Measurements from ENCODE around the gene ENPP3. TPM values are rescaled to one million over a fixed set of nuclear protein-coding genes. Genes with fewer than 3 reads are reported as not detected.

The ENPP3 gene
- total and polyA plus RNA-seq, 2 experiments from 2014 or later: not detected

DNA sequence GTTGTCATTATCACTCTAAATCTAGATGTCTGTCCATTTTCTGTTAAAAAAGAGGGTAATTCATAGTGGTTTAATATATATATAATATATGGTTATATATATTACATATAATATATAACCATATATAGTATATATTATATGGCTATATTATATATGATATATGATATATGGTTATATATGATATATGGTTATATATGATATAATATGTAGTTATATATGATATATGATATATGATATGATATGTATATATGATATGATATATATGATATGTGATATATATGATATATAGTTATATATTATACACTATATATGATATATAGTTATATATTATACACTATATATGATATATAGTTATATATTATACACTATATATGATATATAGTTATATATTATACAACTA is 55.5 kb downstream of the ENPP3 start:
- Mint-ChIP-seq H3K27me3 (ENCODE audit: insufficient read depth, low read depth, poor library complexity) (no peaks in the 10 kb centered on the region), H3K27ac (no peak overlapping the region), H3K4me3 (no peak overlapping the region), H3K4me1 (peaks cover 21% of the 10 kb centered on the region), H3K36me3 (ENCODE audit: low read depth) (no peaks in the 10 kb centered on the region), H3K9me3 (no peaks in the 10 kb centered on the region)
- Histone ChIP-seq H3K36me3 (ENCODE audit: insufficient read depth) (no peaks in the 10 kb centered on the region), H3K79me2 (replicated peaks; ENCODE audit: insufficient read depth) (no peaks in the 10 kb centered on the region), H3K27me3 (ENCODE audit: insufficient read depth) (no peaks in the 10 kb centered on the region), H3K9me2 (ENCODE audit: insufficient read depth) (no peaks in the 10 kb centered on the region), H3F3A (replicated peaks; ENCODE audit: low read depth) (no peaks in the 10 kb centered on the region; the same call in 1 of the 2 replicates), H3K4me2 (no peak overlapping the region), H4K20me1 (replicated peaks; ENCODE audit: insufficient read depth) (no peaks in the 10 kb centered on the region), H3K4me1 (ENCODE audit: insufficient read depth) (peaks cover 32% of the 10 kb centered on the region), H2AFZ (no peak overlapping the region), H3K4me3 (no peak overlapping the region), H3K27ac (ENCODE audit: low read depth) (no peak overlapping the region)
- DNase-seq (ENCODE audit: low spot score) (no peak), ATAC-seq (no peak)
- TF ChIP-seq POLR2AphosphoS5 (IDR thresholded peaks at IDR 0.05; ENCODE audit: low read depth): no peak
- no peak for TF ChIP-seq EZH2phosphoT487 (IDR thresholded peaks at IDR 0.05; ENCODE audit: unreplicated experiment)
- TF ChIP-seq, protein P1, sequence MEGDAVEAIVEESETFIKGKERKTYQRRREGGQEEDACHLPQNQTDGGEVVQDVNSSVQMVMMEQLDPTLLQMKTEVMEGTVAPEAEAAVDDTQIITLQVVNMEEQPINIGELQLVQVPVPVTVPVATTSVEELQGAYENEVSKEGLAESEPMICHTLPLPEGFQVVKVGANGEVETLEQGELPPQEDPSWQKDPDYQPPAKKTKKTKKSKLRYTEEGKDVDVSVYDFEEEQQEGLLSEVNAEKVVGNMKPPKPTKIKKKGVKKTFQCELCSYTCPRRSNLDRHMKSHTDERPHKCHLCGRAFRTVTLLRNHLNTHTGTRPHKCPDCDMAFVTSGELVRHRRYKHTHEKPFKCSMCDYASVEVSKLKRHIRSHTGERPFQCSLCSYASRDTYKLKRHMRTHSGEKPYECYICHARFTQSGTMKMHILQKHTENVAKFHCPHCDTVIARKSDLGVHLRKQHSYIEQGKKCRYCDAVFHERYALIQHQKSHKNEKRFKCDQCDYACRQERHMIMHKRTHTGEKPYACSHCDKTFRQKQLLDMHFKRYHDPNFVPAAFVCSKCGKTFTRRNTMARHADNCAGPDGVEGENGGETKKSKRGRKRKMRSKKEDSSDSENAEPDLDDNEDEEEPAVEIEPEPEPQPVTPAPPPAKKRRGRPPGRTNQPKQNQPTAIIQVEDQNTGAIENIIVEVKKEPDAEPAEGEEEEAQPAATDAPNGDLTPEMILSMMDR (conservative IDR thresholded peaks at IDR 0.05; ENCODE audit: low read depth in 2 of 2): no peak
- TF ChIP-seq, protein P2, sequence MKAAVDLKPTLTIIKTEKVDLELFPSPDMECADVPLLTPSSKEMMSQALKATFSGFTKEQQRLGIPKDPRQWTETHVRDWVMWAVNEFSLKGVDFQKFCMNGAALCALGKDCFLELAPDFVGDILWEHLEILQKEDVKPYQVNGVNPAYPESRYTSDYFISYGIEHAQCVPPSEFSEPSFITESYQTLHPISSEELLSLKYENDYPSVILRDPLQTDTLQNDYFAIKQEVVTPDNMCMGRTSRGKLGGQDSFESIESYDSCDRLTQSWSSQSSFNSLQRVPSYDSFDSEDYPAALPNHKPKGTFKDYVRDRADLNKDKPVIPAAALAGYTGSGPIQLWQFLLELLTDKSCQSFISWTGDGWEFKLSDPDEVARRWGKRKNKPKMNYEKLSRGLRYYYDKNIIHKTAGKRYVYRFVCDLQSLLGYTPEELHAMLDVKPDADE (IDR thresholded peaks at IDR 0.05): no peak
- no peak for TF ChIP-seq ZNF331 (CRISPR knock-in tag; IDR thresholded peaks at IDR 0.05; ENCODE audit: low read depth)
- TF ChIP-seq, protein P3, sequence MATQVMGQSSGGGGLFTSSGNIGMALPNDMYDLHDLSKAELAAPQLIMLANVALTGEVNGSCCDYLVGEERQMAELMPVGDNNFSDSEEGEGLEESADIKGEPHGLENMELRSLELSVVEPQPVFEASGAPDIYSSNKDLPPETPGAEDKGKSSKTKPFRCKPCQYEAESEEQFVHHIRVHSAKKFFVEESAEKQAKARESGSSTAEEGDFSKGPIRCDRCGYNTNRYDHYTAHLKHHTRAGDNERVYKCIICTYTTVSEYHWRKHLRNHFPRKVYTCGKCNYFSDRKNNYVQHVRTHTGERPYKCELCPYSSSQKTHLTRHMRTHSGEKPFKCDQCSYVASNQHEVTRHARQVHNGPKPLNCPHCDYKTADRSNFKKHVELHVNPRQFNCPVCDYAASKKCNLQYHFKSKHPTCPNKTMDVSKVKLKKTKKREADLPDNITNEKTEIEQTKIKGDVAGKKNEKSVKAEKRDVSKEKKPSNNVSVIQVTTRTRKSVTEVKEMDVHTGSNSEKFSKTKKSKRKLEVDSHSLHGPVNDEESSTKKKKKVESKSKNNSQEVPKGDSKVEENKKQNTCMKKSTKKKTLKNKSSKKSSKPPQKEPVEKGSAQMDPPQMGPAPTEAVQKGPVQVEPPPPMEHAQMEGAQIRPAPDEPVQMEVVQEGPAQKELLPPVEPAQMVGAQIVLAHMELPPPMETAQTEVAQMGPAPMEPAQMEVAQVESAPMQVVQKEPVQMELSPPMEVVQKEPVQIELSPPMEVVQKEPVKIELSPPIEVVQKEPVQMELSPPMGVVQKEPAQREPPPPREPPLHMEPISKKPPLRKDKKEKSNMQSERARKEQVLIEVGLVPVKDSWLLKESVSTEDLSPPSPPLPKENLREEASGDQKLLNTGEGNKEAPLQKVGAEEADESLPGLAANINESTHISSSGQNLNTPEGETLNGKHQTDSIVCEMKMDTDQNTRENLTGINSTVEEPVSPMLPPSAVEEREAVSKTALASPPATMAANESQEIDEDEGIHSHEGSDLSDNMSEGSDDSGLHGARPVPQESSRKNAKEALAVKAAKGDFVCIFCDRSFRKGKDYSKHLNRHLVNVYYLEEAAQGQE (IDR thresholded peaks at IDR 0.05; ENCODE audit: unreplicated experiment): no peak
- TF ChIP-seq, protein P4, sequence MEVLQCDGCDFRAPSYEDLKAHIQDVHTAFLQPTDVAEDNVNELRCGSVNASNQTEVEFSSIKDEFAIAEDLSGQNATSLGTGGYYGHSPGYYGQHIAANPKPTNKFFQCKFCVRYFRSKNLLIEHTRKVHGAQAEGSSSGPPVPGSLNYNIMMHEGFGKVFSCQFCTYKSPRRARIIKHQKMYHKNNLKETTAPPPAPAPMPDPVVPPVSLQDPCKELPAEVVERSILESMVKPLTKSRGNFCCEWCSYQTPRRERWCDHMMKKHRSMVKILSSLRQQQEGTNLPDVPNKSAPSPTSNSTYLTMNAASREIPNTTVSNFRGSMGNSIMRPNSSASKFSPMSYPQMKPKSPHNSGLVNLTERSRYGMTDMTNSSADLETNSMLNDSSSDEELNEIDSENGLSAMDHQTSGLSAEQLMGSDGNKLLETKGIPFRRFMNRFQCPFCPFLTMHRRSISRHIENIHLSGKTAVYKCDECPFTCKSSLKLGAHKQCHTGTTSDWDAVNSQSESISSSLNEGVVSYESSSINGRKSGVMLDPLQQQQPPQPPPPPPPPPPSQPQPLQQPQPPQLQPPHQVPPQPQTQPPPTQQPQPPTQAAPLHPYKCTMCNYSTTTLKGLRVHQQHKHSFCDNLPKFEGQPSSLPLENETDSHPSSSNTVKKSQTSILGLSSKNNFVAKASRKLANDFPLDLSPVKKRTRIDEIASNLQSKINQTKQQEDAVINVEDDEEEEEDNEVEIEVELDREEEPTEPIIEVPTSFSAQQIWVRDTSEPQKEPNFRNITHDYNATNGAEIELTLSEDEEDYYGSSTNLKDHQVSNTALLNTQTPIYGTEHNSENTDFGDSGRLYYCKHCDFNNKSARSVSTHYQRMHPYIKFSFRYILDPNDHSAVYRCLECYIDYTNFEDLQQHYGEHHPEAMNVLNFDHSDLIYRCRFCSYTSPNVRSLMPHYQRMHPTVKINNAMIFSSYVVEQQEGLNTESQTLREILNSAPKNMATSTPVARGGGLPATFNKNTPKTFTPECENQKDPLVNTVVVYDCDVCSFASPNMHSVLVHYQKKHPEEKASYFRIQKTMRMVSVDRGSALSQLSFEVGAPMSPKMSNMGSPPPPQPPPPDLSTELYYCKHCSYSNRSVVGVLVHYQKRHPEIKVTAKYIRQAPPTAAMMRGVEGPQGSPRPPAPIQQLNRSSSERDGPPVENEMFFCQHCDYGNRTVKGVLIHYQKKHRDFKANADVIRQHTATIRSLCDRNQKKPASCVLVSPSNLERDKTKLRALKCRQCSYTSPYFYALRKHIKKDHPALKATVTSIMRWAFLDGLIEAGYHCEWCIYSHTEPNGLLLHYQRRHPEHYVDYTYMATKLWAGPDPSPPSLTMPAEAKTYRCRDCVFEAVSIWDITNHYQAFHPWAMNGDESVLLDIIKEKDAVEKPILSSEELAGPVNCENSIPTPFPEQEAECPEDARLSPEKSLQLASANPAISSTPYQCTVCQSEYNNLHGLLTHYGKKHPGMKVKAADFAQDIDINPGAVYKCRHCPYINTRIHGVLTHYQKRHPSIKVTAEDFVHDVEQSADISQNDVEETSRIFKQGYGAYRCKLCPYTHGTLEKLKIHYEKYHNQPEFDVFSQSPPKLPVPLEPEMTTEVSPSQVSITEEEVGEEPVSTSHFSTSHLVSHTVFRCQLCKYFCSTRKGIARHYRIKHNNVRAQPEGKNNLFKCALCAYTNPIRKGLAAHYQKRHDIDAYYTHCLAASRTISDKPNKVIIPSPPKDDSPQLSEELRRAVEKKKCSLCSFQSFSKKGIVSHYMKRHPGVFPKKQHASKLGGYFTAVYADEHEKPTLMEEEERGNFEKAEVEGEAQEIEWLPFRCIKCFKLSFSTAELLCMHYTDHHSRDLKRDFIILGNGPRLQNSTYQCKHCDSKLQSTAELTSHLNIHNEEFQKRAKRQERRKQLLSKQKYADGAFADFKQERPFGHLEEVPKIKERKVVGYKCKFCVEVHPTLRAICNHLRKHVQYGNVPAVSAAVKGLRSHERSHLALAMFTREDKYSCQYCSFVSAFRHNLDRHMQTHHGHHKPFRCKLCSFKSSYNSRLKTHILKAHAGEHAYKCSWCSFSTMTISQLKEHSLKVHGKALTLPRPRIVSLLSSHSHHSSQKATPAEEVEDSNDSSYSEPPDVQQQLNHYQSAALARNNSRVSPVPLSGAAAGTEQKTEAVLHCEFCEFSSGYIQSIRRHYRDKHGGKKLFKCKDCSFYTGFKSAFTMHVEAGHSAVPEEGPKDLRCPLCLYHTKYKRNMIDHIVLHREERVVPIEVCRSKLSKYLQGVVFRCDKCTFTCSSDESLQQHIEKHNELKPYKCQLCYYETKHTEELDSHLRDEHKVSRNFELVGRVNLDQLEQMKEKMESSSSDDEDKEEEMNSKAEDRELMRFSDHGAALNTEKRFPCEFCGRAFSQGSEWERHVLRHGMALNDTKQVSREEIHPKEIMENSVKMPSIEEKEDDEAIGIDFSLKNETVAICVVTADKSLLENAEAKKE (CRISPR knock-in tag; IDR thresholded peaks at IDR 0.05): no peak
